Raji (cell line): Measurements from ENCODE around the gene COL9A3.

Experiments used
- POLR2A ChIP-seq: IDR thresholded peaks from 2 replicates; pipeline ENCODE4 v1.6.1; 2011; ENCODE audit warnings: low read depth, low read length, control low read depth; ENCODE audit not compliant: insufficient read depth

The COL9A3 gene

GRCh38 chr20:62811320-62811719, 5.5 kb upstream of the COL9A3 start:
- TF ChIP-seq POLR2A: no peak

- no peak for TF ChIP-seq POLR2A
These were observed 5.1 kb upstream of the COL9A3 start for GRCh38 chr20:62811720-62812119.

- no peak for TF ChIP-seq POLR2A
These were observed 4.5 kb upstream of the COL9A3 start for GRCh38 chr20:62812181-62812906.

GRCh38 chr20:62812907-62813200, 4.0 kb upstream of the COL9A3 start:
- TF ChIP-seq POLR2A: no peak

GRCh38 chr20:62813588-62813987, 3.3 kb upstream of the COL9A3 start:
- TF ChIP-seq POLR2A: no peak

- no peak for TF ChIP-seq POLR2A
These were observed 2.7 kb upstream of the COL9A3 start for GRCh38 chr20:62814060-62814708.

- no peak for TF ChIP-seq POLR2A
These were observed 2.2 kb upstream of the COL9A3 start for GRCh38 chr20:62814709-62815065.

GRCh38 chr20:62815066-62815991, 1.5 kb upstream of the COL9A3 start:
- TF ChIP-seq POLR2A: no peak

- TF ChIP-seq POLR2A: no peak
These were observed 593 bp upstream of the COL9A3 start for GRCh38 chr20:62816031-62816883.

GRCh38 chr20:62817975-62818591, 1.2 kb downstream of the COL9A3 start:
- TF ChIP-seq POLR2A: no peak

- TF ChIP-seq POLR2A: no peak
These were observed 2.0 kb downstream of the COL9A3 start for GRCh38 chr20:62818592-62819493.

- TF ChIP-seq POLR2A: no peak
These were observed 2.8 kb downstream of the COL9A3 start for GRCh38 chr20:62819494-62820174.

GRCh38 chr20:62820208-62820961, 3.5 kb downstream of the COL9A3 start:
- TF ChIP-seq POLR2A: no peak
